Testis (tissue), 3 donors: ENCODE data around the gene GABRR2. TPM values are rescaled to one million over a fixed set of nuclear protein-coding genes. Genes with fewer than 3 reads are reported as not detected.
"Not testable (repeated sequence)": the region's sequence is repeated elsewhere in the genome, so short reads cannot be mapped to it uniquely, and the experiment has no call there.

Experiments used
- DNase-seq: peaks from one replicate; pipeline ENCODE4 v3.0.0-alpha.2; 2019
- H3K27ac ChIP-seq, 2 donors: fragments of 200-600 bp; sonication (generic); one replicate each; pipeline ENCODE4 v1.5.1; 2019
- H3K27me3 ChIP-seq: fragments of 200-600 bp; sonication (generic); one replicate; pipeline ENCODE4 v1.5.1; 2019
- H3K36me3 ChIP-seq: fragments of 200-600 bp; sonication (generic); one replicate; pipeline ENCODE4 v1.5.1; 2017; ENCODE audit warnings: low read depth; ENCODE audit errors: missing control alignments
- H3K4me1 ChIP-seq: fragments of 200-600 bp; sonication (generic); one replicate; pipeline ENCODE4 v1.5.1; 2019
- H3K4me3 ChIP-seq, 2 donors: fragments of 200-600 bp; sonication (generic); one replicate each; pipeline ENCODE4 v1.5.1; 2017 to 2019
- H3K9me3 ChIP-seq: fragments of 200-600 bp; sonication (generic); one replicate; pipeline ENCODE4 v1.5.1; 2017
- CTCF ChIP-seq, 3 experiments: fragments of 450-650 bp in 2 of 3; fragments of 200-600 bp in 1 of 3; sonication (generic) in 1 of 3; IDR thresholded peaks; one replicate each; pipeline ENCODE4 v1.5.1; 2016 to 2019; ENCODE audit warnings: antibody characterized with exemption in 3 of 3, mild to moderate bottlenecking in 2 of 3, moderate library complexity in 1 of 3
- POLR2A ChIP-seq: fragments of 450-650 bp; IDR thresholded peaks from one replicate; pipeline ENCODE4 v1.6.1; 2017; ENCODE audit warnings: antibody characterized with exemption, mild to moderate bottlenecking, moderate library complexity
- WGBS, 2 donors: methylation state at CpG; one replicate each; pipeline ENCODE4 v1.1.5; 2018; 5-methylcytosine and 5-hydroxymethylcytosine counted together
- intact Hi-C: fragments of 100-400 bp; cut with DNase I; formaldehyde crosslinking; loops from one replicate; pipeline ENCODE4 v1.15.1; 2023; ENCODE audit warnings: low total_unique reads
- polyA plus RNA-seq: library from polyadenylated mRNA; stranded (reverse); fragments of 350-450 nt; fragmentation: Illumina TruSeq; extraction: RNeasy Lipid Tissue Mini Kit (QIAGEN cat#74804); gene quantifications from one replicate; pipeline ENCODE4 v1.2.3, GENCODE V29; 2014; ENCODE audit warnings: low read depth, low replicate concordance; ENCODE audit not compliant: insufficient read depth
- total RNA-seq, 2 donors: library from RNA; depleted of rRNA; stranded (reverse); fragments of >200 nt; gene quantifications; one replicate each; pipeline ENCODE4 v1.2.3, GENCODE V29; 2016

The GABRR2 gene
- total and polyA plus RNA-seq, 3 donors from 2014 or later, result 0.62 to 0.79 TPM; not detected in 1

- no peak for DNase-seq
- Histone ChIP-seq H3K36me3 (no peaks in the 10 kb centered on the region), H3K4me1 (peaks cover 14% of the 10 kb centered on the region), H3K27ac (no peak overlapping the region), H3K9me3 (no peaks in the 10 kb centered on the region), H3K27me3 (no peaks in the 10 kb centered on the region), H3K4me3 (no peak overlapping the region)
- intact Hi-C loops, result no loop called here
- TF ChIP-seq CTCF (IDR thresholded peaks at IDR 0.05) (no peak), POLR2A (no peak)
- WGBS, 2 donors, result 48 to 49% methylated on average over 4 to 5 of the region's 5 CpGs
Observed at GRCh38 chr6:89311530-89311852, 3.6 kb downstream of the GABRR2 start.

GRCh38 chr6:89310929-89311328 lies 4.2 kb downstream of the GABRR2 start:
- intact Hi-C loops, result no loop called here
- no peak overlapping the region for H3K27ac ChIP-seq
- H3K9me3 ChIP-seq, result no peaks in the 10 kb centered on the region
- no peaks in the 10 kb centered on the region for H3K27me3 ChIP-seq
- DNase-seq, result no peak
- no peak overlapping the region for H3K4me3 ChIP-seq
- H3K36me3 ChIP-seq, result no peaks in the 10 kb centered on the region
- 72 to 84% methylated on average over 11 of the region's 11 CpGs for WGBS, 2 donors
- TF ChIP-seq CTCF (IDR thresholded peaks at IDR 0.05), result no peak
- TF ChIP-seq POLR2A, result no peak
- H3K4me1 ChIP-seq, result peaks cover 14% of the 10 kb centered on the region

DNA sequence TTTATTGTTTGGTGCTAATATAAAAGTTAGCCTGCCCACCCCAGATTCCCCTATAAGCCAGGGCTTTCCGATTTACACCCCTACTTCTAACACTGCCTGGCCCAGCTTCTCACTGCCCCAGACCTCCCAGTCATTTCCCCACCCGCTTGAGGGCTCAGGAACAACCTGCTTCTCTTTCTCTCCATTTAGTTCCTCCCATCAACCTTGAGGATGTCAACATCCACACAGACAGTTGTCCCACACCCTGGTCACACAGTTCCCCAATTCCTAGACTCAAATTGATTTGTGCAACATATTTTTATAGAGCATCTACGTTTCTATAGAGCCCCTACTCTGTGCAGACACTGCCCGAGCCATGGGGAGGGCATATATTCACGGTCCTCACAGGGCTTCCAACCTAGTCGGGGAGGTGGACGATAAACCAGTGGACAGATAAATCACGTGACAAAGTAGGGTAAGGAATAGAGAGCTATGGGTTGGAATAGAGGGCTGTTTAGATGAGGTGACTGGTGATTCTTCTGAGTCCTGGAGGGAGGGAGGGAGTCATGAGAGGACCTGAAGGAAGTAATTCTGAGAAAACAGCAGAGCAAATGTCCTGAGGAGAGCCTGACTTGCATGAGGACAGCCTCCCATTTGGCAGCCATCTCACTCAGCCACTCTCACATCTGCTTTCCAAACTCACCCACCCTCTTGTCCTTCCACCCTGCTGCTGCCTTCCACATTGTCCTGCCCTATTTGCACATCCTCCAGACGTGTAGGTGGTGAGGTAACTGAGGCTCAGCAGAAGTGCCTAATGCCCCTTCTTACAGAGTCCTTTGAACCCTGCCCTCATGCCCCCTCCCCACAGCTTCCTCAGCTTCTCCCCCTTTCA lies 6.3 kb downstream of the GABRR2 start:
- Histone ChIP-seq H3K27me3 (no peaks in the 10 kb centered on the region), H3K36me3 (no peaks in the 10 kb centered on the region), H3K4me1 (peaks cover 14% of the 10 kb centered on the region), H3K4me3 (no peak overlapping the region), H3K9me3 (no peaks in the 10 kb centered on the region), H3K27ac (no peak overlapping the region)
- 85 to 88% methylated on average over 9 of the region's 9 CpGs for WGBS, 2 donors
- no peak for DNase-seq
- intact Hi-C loops, result no loop called here
- no peak for TF ChIP-seq POLR2A
- TF ChIP-seq CTCF (IDR thresholded peaks at IDR 0.05), result no peak

- WGBS, 2 donors, result 90 to 93% methylated on average over 3 of the region's 3 CpGs
- H3K4me1 ChIP-seq, H3K4me3 ChIP-seq, H3K36me3 ChIP-seq, DNase-seq, H3K27me3 ChIP-seq, intact Hi-C loops, H3K27ac ChIP-seq, H3K9me3 ChIP-seq: not testable (repeated sequence)
Observed at GRCh38 chr6:89304517-89304916, 10.6 kb downstream of the GABRR2 start.

DNA sequence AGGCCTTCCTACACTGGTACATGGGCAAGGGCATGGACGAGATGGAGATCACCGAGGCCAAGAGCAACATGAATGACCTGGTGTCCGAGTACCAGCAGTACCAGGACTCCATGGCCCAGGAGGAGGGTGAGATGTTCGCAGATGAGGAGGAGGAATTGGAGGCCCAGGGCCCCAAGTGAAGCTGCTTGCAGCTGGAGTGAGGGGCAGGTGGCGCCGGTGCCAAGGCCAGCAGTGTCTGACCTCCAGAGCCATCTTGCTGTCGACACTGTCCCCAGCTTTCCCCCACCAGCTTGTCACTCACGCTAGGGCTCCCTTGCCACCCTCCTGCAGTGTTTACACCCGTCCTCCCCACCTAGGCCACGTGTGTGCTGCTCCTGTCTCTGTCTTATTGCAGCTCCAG lies 12.2 kb downstream of the GABRR2 start:
- intact Hi-C loops, result no loop called here
- Histone ChIP-seq H3K4me1 (no peaks in the 10 kb centered on the region), H3K9me3 (no peaks in the 10 kb centered on the region), H3K27me3 (no peaks in the 10 kb centered on the region), H3K27ac (no peak overlapping the region), H3K4me3 (no peak overlapping the region), H3K36me3 (no peaks in the 10 kb centered on the region)
- no peak for TF ChIP-seq POLR2A
- no peak for TF ChIP-seq CTCF (IDR thresholded peaks at IDR 0.05)
- WGBS, 2 donors, result 87 to 91% methylated on average over 10 of the region's 10 CpGs
- no peak for DNase-seq
